ENCODE measurements around the gene BAK1. TPM values are rescaled to one million over a fixed set of nuclear protein-coding genes. Genes with fewer than 3 reads are reported as not detected.
"Not testable (repeated sequence)": the region's sequence is repeated elsewhere in the genome, so short reads cannot be mapped to it uniquely, and the experiment has no call there.

The BAK1 gene
- total and polyA plus RNA-seq, 8 donors = 2.9 to 97.0 (median 23.5) TPM

- H3K36me3 ChIP-seq = no peaks in the 10 kb centered on the region
- H3K27me3 ChIP-seq = no peaks in the 10 kb centered on the region
- H3K4me1 ChIP-seq = no peaks in the 10 kb centered on the region
- DNase-seq = no peak
- H3K27ac ChIP-seq = no peak overlapping the region
- TF ChIP-seq EP300 (IDR thresholded peaks at IDR 0.05) (no peak), POLR2A (IDR thresholded peaks at IDR 0.05) (no peak), POLR2AphosphoS5 (IDR thresholded peaks at IDR 0.05) (no peak)
- TF ChIP-seq, protein P1, sequence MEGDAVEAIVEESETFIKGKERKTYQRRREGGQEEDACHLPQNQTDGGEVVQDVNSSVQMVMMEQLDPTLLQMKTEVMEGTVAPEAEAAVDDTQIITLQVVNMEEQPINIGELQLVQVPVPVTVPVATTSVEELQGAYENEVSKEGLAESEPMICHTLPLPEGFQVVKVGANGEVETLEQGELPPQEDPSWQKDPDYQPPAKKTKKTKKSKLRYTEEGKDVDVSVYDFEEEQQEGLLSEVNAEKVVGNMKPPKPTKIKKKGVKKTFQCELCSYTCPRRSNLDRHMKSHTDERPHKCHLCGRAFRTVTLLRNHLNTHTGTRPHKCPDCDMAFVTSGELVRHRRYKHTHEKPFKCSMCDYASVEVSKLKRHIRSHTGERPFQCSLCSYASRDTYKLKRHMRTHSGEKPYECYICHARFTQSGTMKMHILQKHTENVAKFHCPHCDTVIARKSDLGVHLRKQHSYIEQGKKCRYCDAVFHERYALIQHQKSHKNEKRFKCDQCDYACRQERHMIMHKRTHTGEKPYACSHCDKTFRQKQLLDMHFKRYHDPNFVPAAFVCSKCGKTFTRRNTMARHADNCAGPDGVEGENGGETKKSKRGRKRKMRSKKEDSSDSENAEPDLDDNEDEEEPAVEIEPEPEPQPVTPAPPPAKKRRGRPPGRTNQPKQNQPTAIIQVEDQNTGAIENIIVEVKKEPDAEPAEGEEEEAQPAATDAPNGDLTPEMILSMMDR (IDR thresholded peaks at IDR 0.05) = no peak
- intact Hi-C loops (cut with DNase I; ENCODE audit: low total_unique reads) = no loop called here
- no peak overlapping the region for H3K4me3 ChIP-seq
- 77 to 89% (median 85%) methylated on average over 5 of the region's 5 CpGs for WGBS, 5 donors
- no peaks in the 10 kb centered on the region for H3K9me3 ChIP-seq
Observed at GRCh38 chr6:33546766-33547165, 33.3 kb downstream of the BAK1 start.

- H3K4me1 ChIP-seq; DNase-seq; intact Hi-C loops (cut with DNase I; ENCODE audit: low total_unique reads); H3K36me3 ChIP-seq; H3K27ac ChIP-seq; H3K27me3 ChIP-seq; H3K9me3 ChIP-seq; H3K4me3 ChIP-seq: not testable (repeated sequence)
- 80 to 93% (median 85%) methylated on average over 11 of the region's 11 CpGs for WGBS, 5 donors
Observed at GRCh38 chr6:33545292-33545691, 34.8 kb downstream of the BAK1 start.

DNA sequence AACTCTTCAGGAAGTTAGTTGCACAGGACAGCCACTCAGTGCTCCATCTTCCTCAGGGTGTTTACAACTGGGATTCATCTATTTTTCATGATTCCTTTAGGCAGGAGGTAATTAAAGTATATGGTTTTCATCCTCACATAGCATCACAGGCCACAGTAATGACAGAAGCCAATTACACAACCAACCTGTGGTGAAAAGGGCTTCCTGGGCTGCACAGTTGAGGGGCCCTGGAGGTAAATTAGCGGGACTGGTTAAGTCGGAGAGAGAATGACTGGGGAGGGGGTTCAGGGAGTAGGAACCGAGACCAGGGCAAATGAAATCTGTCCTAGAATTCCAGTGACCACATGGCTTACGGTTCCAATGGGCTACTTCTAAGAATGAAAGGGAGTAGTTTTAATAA, 37.0 kb downstream of the BAK1 start:
- H3K9me3 ChIP-seq = no peaks in the 10 kb centered on the region
- WGBS, 5 donors = 68 to 95% (median 80%) methylated on average over 4 of the region's 4 CpGs
- H3K27me3 ChIP-seq = no peaks in the 10 kb centered on the region
- DNase-seq = no peak
- H3K4me3 ChIP-seq = no peak overlapping the region
- H3K27ac ChIP-seq = no peak overlapping the region
- TF ChIP-seq POLR2AphosphoS5 (IDR thresholded peaks at IDR 0.05) (no peak), POLR2A (IDR thresholded peaks at IDR 0.05) (no peak), EP300 (IDR thresholded peaks at IDR 0.05) (no peak)
- TF ChIP-seq, protein P1 (IDR thresholded peaks at IDR 0.05) = no peak
- intact Hi-C loops (cut with DNase I; ENCODE audit: low total_unique reads) = no loop called here
- H3K4me1 ChIP-seq = no peaks in the 10 kb centered on the region
- no peaks in the 10 kb centered on the region for H3K36me3 ChIP-seq

- no peak for DNase-seq
- H3K36me3 ChIP-seq = no peaks in the 10 kb centered on the region
- intact Hi-C loops (cut with DNase I; ENCODE audit: low total_unique reads) = no loop called here
- H3K9me3 ChIP-seq = no peaks in the 10 kb centered on the region
- no peak overlapping the region for H3K27ac ChIP-seq
- no peak for TF ChIP-seq POLR2A (IDR thresholded peaks at IDR 0.05)
- TF ChIP-seq, protein P1 (IDR thresholded peaks at IDR 0.05) = no peak
- no peak for TF ChIP-seq EP300 (IDR thresholded peaks at IDR 0.05)
- TF ChIP-seq POLR2AphosphoS5 (IDR thresholded peaks at IDR 0.05) = no peak
- H3K4me1 ChIP-seq = no peaks in the 10 kb centered on the region
- WGBS, 5 donors = 86 to 100% (median 89%) methylated on average over 1 of the region's 1 CpG
- H3K27me3 ChIP-seq = no peaks in the 10 kb centered on the region
- H3K4me3 ChIP-seq = no peak overlapping the region
Observed at GRCh38 chr6:33540768-33541167, 39.3 kb downstream of the BAK1 start.

- WGBS, 5 donors = 95 to 98% (median 98%) methylated on average over 3 of the region's 3 CpGs
- DNase-seq = no peak
- TF ChIP-seq, protein P1 (IDR thresholded peaks at IDR 0.05) = no peak
- no peak for TF ChIP-seq POLR2A (IDR thresholded peaks at IDR 0.05)
- no peak for TF ChIP-seq EP300 (IDR thresholded peaks at IDR 0.05)
- TF ChIP-seq POLR2AphosphoS5 (IDR thresholded peaks at IDR 0.05) = no peak
- Histone ChIP-seq H3K27ac (no peak overlapping the region), H3K36me3 (no peaks in the 10 kb centered on the region), H3K4me1 (no peaks in the 10 kb centered on the region), H3K9me3 (no peaks in the 10 kb centered on the region), H3K27me3 (no peaks in the 10 kb centered on the region), H3K4me3 (no peak overlapping the region)
- intact Hi-C loops (cut with DNase I; ENCODE audit: low total_unique reads) = no loop called here
Observed at GRCh38 chr6:33534702-33535101, 45.4 kb downstream of the BAK1 start.

DNA sequence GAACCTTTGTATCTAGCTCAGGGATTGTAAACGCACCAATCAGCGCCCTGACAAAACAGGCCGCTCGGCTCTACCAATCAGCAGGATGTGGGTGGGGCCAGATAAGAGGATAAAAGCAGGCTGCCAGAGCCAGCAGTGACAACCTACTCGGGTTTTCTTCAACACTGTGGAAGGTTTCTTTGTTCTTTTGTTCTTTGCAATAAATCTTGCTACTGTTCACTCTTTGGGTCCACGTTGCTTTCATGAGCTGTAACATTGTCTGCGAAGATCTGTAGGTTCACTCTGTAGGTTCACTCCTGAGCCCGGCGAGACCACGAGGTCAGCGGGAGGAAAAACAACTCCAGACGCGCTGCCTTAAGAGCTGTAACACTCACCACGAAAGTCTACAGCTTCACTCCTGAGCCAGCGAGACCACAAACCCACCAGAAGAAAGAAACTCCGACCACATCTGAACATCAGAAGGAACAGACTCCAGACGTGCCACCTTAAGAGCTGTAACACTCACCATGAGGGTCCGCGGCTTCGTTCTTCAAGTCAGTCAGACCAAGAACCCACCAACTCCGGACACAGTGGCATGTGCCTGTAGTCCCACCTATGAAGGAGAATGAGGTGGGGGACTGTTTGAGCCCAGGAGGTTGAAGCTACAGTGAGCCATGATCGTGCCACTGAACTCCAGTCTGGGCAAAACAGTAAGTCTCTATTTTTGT, 46.8 kb downstream of the BAK1 start:
- peak in 1 of 2 donors; percentile 11 for DNase-seq
- H3K36me3 ChIP-seq; H3K4me1 ChIP-seq; H3K9me3 ChIP-seq; intact Hi-C loops (cut with DNase I; ENCODE audit: low total_unique reads); H3K27ac ChIP-seq; H3K4me3 ChIP-seq; H3K27me3 ChIP-seq: not testable (repeated sequence)
- WGBS, 5 donors = 70 to 81% (median 73%) methylated on average over 20 to 22 of the region's 22 CpGs

DNA sequence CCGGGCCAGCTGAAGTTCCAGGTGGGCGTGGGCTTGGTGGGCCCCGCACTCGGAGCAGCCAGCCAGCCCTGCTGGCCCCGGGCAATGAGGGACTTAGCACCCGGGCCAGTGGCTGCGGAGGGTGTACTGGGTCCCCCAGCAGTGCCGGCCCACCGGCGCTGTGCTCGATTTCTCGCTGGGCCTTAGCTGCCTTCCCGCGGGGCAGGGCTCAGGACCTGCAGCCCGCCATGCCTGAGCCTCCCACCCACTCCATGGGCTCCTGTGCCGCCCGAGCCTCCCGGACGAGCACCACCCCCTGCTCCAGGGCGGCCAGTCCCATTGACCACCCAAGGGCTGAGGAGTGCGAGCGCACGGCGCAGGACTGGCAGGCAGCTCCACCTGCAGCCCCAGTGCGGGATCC, 47.6 kb downstream of the BAK1 start:
- H3K27me3 ChIP-seq; H3K9me3 ChIP-seq; DNase-seq; H3K4me3 ChIP-seq; H3K4me1 ChIP-seq; intact Hi-C loops (cut with DNase I; ENCODE audit: low total_unique reads); H3K36me3 ChIP-seq; H3K27ac ChIP-seq: not testable (repeated sequence)
- WGBS, 5 donors = 94 to 98% (median 96%) methylated on average over 11 to 17 of the region's 25 CpGs

DNA sequence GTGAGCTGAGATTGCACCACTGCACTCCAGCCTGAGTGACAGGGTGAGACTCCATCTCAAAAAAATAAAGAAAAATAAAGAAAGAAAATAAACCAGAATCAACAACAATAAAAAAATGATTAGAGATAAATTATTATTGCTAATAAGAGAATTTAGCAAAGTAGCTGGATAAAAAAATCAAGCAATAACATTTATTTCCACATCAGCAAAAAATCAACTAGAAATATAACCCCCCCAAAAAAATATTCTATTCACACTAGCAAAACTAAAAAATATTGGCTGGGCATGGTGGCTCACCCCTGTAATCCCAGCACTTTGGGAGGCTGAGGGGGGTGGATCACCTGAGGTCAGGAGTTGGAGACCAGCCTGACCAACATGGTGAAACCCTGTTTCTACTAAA, 49.5 kb downstream of the BAK1 start:
- H3K27ac ChIP-seq; H3K4me3 ChIP-seq; DNase-seq; H3K4me1 ChIP-seq; intact Hi-C loops (cut with DNase I; ENCODE audit: low total_unique reads); H3K9me3 ChIP-seq; H3K27me3 ChIP-seq; H3K36me3 ChIP-seq: not testable (repeated sequence)

Data from stomach (tissue), 9 donors.